Skeletal muscle satellite cell (primary cell): ENCODE results near the gene PAIP2B. TPM values are rescaled to one million over a fixed set of nuclear protein-coding genes. Genes with fewer than 3 reads are reported as not detected.

Source experiments
- H3K27me3 ChIP-seq: 2 replicates; pipeline ENCODE4 v1.7.0; 2013; ENCODE audit warnings: low read length; ENCODE audit not compliant: control insufficient read depth, insufficient read depth
- H3K36me3 ChIP-seq: 2 replicates; pipeline ENCODE4 v1.7.0; 2013; ENCODE audit warnings: mild to moderate bottlenecking, control low read depth, low read length; ENCODE audit not compliant: insufficient read depth
- H3K4me1 ChIP-seq: 2 replicates; pipeline ENCODE4 v1.7.0; 2013; ENCODE audit warnings: low read length; ENCODE audit not compliant: control insufficient read depth, insufficient read depth
- H3K4me2 ChIP-seq: 2 replicates; pipeline ENCODE4 v1.7.0; 2013; ENCODE audit warnings: mild to moderate bottlenecking, low read length
- H3K4me3 ChIP-seq: 2 replicates; pipeline ENCODE4 v1.7.0; 2013; ENCODE audit warnings: low read length
- H3K9ac ChIP-seq: 2 replicates; pipeline ENCODE4 v1.7.0; 2013; ENCODE audit warnings: mild to moderate bottlenecking, low read depth, low read length, moderate library complexity
- H3K9me3 ChIP-seq: replicated peaks from 2 replicates; pipeline ENCODE4 v1.7.0; 2013; ENCODE audit warnings: mild to moderate bottlenecking, control low read depth, low read length
- total RNA-seq: library from RNA; depleted of rRNA; stranded (reverse); fragments of >200 nt; gene quantifications from 2 replicates; pipeline ENCODE4 v1.2.3, GENCODE V29; 2012; rRNA removed

The PAIP2B gene, protein sequence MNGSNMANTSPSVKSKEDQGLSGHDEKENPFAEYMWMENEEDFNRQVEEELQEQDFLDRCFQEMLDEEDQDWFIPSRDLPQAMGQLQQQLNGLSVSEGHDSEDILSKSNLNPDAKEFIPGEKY
- total RNA-seq: 0.25 and 0.44 TPM in 2 replicates

DNA sequence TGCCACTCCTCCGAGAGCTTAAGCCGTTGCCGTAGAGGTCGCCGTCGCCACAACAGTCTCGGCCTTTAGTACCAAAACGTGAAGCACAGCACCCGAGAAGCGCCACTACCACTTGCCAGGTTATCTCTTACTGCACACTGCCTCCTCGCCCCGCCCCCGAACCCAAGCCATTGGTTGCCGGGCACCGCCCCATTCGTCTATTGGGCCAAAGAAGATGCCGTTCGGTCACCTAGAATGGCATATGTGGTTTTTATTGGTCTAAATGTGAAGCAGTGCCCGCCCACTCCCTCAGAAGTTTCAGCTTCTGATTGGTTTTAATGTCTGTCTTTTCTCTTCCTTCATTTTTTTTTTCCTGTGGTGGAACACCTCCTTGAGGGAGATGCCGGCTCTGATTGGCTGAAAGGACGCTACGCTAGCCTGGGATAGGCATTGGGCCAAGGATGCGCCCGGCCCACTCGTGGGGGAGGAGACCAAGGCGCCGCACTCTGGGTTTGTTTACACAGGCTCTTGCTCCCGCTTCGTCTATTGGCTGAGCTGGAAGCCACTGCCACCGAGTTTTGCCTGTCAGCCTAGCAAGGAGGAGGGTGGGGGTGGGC, at the start of gene PAIP2B:
TSS of gene PAIP2B (minus strand) at position 139 of the 596 bp plus-strand sequence. CDS start 24,514 bp downstream, outside the sequence.
- H3K4me3 ChIP-seq: peak within 1 kb of the TSS; percentile 71
- H3K27me3 ChIP-seq: peaks cover 32% of the 10 kb centered on the region
- H3K9me3 ChIP-seq: no peaks in the 10 kb centered on the region
- H3K36me3 ChIP-seq: no peaks in the 10 kb centered on the region
- H3K4me1 ChIP-seq: peaks cover 9% of the 10 kb centered on the region
- peak within 1 kb of the TSS; percentile 85 for H3K4me2 ChIP-seq
- no peak within 1 kb of the TSS for H3K9ac ChIP-seq

DNA sequence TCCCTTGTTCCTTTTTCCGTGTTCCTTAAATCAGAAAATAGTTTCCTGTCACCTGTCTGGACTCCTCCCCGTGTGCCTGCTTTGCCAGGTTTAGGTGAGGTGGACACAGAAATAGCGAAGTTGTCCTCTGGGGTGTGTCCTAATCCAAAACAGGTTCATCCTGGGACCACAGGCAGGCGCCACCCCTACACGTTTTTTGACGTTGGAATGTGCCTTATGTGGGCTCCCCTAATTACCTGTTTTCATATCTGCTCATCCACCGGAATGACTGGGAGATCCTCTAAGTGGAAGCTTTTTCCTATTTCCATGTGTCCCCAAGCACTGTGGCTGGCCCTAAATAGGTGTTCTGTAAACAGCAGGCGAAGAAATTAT, 49.0 kb upstream of the PAIP2B start:
- H3K4me1 ChIP-seq: peaks cover 8% of the 10 kb centered on the region
- no peaks in the 10 kb centered on the region for H3K36me3 ChIP-seq
- peaks cover 7% of the 10 kb centered on the region for H3K27me3 ChIP-seq
- peak overlapping the region; percentile 92 for H3K4me2 ChIP-seq
- no peaks in the 10 kb centered on the region for H3K9me3 ChIP-seq
- peak overlapping the region; percentile 36 for H3K9ac ChIP-seq
- H3K4me3 ChIP-seq: peak overlapping the region; percentile 74

DNA sequence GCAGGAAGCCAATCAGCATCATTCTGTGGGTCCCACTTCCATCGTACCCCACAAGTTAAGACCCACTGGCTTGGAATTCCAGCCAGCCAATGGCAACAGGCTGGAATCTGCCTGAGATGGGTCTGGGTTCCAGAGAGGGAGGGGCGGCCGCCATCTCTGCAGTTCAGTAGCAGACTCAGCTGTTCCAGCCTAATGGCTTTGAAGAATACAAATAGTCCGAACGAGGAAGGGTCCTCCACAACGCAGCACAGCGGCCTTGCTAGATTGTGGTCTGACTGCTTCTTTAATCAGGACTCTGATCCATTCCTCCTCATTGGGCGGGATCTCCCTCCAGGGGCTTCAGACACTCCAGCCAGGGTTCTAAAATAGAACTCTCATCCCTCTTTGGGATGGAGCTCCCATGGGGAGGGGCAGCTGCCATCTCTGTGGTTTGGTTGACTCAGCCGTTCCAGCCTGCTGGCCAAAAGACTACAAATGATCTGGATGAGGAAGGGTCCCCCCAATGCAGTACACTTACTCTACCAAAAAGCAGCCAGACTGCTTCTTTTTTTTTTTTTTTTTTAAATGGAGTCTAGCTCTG, 42.7 kb upstream of the PAIP2B start:
- Histone ChIP-seq H3K4me3 (no peak overlapping the region), H3K36me3 (no peaks in the 10 kb centered on the region), H3K4me1 (no peaks in the 10 kb centered on the region), H3K9ac (no peak overlapping the region), H3K27me3 (peaks cover 7% of the 10 kb centered on the region), H3K9me3 (no peaks in the 10 kb centered on the region), H3K4me2 (no peak overlapping the region)

DNA sequence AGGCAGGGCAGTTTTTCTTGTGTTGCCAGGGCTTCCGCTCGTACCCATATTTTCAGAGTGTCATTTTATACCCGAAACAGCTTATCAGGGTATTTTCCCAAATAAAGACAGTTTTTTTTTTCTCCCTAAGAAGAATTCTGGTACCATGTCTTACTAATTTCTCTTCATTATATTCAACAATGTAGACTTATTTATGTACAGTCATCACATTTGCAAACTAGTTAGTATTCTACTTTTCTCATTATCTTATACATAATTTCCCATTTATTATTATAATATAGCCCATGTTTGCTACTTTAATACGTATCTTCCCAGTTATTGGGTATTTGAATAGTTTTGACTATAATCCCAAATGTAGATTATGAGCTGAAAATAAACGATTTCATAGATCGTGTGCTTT, 36.5 kb upstream of the PAIP2B start:
- Histone ChIP-seq H3K36me3 (no peaks in the 10 kb centered on the region), H3K9ac (no peak overlapping the region), H3K9me3 (no peaks in the 10 kb centered on the region), H3K27me3 (peaks cover 17% of the 10 kb centered on the region), H3K4me2 (no peak overlapping the region), H3K4me3 (no peak overlapping the region), H3K4me1 (no peaks in the 10 kb centered on the region)

DNA sequence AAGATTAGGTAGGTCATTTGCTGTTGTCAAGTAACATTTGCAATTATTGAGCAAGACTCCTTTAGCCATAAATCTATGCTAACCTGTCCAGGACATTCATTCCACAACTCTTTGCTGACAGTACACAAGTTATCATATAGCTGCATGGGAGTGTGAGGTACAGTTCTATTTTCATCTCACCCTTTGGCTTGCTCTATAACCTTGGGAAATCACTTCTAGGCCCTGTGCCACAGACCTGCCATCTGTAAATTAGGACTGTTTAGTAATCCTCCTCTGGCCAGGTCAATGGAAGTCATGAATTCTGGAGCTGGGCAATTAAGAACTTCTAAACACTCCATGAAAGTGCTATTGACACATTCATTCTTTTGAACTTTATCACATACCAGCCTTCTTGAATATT, 34.6 kb upstream of the PAIP2B start:
- Histone ChIP-seq H3K9me3 (no peaks in the 10 kb centered on the region), H3K27me3 (peaks cover 33% of the 10 kb centered on the region), H3K9ac (no peak overlapping the region), H3K4me2 (no peak overlapping the region), H3K4me3 (no peak overlapping the region), H3K36me3 (no peaks in the 10 kb centered on the region), H3K4me1 (no peaks in the 10 kb centered on the region)

DNA sequence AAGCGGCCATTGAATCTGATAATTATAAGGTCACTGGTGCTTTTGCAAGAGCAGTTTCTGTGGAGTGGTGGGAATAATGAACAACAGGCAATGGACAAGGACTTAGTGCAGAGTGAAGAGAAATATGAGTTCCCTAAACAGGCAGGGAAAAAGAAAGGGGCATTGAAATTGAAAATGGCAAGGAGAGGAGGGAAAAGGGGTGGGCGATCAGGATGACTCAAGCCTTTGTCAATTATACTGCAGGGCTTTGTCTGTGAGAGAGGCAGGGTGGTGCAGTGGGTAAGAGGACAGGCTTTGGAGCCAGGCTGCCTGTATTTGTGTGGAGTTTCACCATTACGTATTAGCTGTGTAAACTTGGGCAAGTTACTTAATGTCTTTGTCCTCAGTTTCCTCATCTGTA, 29.5 kb upstream of the PAIP2B start:
- no peaks in the 10 kb centered on the region for H3K9me3 ChIP-seq
- H3K27me3 ChIP-seq: peaks cover 28% of the 10 kb centered on the region
- no peak overlapping the region for H3K9ac ChIP-seq
- no peak overlapping the region for H3K4me2 ChIP-seq
- H3K4me1 ChIP-seq: no peaks in the 10 kb centered on the region
- H3K4me3 ChIP-seq: no peak overlapping the region
- no peaks in the 10 kb centered on the region for H3K36me3 ChIP-seq

DNA sequence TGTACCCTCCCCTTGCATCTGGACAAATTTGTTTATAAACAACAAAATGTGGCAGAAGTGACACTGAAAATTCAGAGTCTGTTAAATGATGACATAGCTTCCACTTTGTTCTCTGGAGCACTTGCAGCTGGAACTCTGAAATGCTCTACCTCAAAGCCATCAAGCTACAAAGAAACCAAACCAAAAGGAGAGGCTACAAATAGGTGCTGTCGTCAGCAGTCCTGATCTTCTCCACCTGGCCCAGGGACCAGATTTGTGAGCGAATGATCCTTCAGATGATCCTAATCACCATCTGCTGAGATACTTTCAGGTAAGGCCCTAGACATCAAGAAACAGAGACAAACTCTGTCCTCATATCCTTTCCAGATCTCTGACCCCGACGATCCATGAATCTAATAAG, 27.9 kb upstream of the PAIP2B start:
- H3K4me2 ChIP-seq: no peak overlapping the region
- no peak overlapping the region for H3K4me3 ChIP-seq
- H3K27me3 ChIP-seq: peaks cover 28% of the 10 kb centered on the region
- no peak overlapping the region for H3K9ac ChIP-seq
- no peaks in the 10 kb centered on the region for H3K4me1 ChIP-seq
- no peaks in the 10 kb centered on the region for H3K9me3 ChIP-seq
- H3K36me3 ChIP-seq: no peaks in the 10 kb centered on the region

DNA sequence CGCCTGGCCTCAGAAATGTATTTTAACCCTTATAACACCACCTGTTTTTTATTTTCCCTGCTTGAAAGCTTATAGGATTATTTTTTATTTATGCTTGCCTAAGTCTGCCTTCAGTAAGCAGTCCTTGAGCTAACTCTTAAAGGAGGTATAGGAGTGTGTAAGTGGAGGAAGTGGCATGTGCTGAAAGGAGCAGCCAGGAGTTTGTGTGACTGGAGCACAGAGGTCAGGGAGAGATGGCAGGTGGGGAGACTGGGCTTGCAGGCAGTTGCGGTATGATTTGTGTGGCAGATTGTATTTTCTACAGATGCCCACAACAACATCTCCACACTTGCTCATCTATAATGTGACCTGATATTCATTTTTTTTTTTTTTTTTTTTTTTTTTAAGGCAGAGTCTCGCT, 27.2 kb upstream of the PAIP2B start:
- Histone ChIP-seq H3K4me2 (no peak overlapping the region), H3K4me3 (no peak overlapping the region), H3K9me3 (no peaks in the 10 kb centered on the region), H3K4me1 (no peaks in the 10 kb centered on the region), H3K36me3 (no peaks in the 10 kb centered on the region), H3K27me3 (peaks cover 24% of the 10 kb centered on the region), H3K9ac (no peak overlapping the region)

DNA sequence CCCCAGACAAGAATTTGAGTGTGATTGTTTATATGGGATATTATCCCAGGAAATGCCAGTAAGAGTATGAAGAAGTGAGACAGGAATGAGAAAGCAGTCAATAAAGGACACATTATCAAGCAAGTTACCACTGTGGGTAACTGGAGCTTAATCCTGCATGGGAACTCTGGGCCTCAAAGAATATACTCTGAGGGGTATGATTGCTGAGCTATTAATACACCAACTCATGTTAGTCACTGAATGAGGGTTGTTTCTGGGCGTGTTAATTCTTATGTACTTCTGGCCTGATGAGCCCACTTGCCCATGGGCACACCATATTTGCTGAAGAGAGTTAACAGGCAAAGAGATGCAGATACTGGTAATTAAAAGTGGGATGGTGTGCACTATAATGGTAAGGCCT, 26.6 kb upstream of the PAIP2B start:
- Histone ChIP-seq H3K4me2 (no peak overlapping the region), H3K4me1 (no peaks in the 10 kb centered on the region), H3K4me3 (no peak overlapping the region), H3K9me3 (no peaks in the 10 kb centered on the region), H3K36me3 (no peaks in the 10 kb centered on the region), H3K27me3 (peaks cover 23% of the 10 kb centered on the region), H3K9ac (no peak overlapping the region)

DNA sequence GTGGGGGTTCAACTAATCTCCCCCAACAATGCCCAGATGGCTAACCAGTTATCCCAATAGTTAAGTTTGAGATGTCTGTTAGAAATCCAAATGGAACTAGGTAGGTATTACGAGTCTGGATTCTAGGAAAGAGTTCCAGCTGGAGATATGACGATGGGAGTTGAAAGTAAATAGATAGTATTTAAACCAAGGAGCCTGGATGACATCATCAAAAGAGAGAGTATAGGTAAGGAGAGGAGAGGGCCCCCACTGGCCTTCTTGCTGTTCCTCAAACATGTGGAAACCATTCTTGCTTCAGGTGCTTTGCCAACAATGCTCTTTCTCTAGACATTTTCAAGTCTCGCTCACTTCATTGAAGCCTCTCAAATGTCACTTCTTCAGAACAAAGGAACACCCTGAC, 26.0 kb upstream of the PAIP2B start:
- Histone ChIP-seq H3K9ac (no peak overlapping the region), H3K27me3 (peaks cover 18% of the 10 kb centered on the region), H3K36me3 (no peaks in the 10 kb centered on the region), H3K4me1 (no peaks in the 10 kb centered on the region), H3K4me2 (no peak overlapping the region), H3K4me3 (no peak overlapping the region), H3K9me3 (no peaks in the 10 kb centered on the region)

DNA sequence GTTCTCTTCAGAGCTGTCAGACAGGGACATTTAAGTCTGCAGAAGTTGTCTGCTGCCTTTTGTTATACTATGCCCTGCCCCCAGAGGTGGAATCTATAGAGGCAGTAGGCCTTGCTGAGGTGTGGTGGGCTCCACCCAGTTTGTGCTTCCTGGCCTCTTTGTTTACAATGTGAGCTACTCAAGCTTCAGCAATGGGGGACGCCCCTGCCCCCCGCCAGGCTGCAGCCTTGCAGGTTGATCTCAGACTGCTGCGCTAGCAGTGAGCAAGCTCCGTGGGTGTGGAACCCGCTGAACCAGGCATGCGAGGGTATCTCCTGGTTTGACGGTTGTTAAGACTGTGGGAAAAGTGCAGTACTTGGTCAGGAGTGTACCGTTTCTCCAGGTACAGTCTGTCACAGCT, 24.0 kb upstream of the PAIP2B start:
- Histone ChIP-seq H3K27me3 (peaks cover under 1% of the 10 kb centered on the region), H3K36me3 (no peaks in the 10 kb centered on the region), H3K4me3 (no peak overlapping the region), H3K4me2 (no peak overlapping the region), H3K9ac (no peak overlapping the region), H3K4me1 (no peaks in the 10 kb centered on the region), H3K9me3 (no peaks in the 10 kb centered on the region)

DNA sequence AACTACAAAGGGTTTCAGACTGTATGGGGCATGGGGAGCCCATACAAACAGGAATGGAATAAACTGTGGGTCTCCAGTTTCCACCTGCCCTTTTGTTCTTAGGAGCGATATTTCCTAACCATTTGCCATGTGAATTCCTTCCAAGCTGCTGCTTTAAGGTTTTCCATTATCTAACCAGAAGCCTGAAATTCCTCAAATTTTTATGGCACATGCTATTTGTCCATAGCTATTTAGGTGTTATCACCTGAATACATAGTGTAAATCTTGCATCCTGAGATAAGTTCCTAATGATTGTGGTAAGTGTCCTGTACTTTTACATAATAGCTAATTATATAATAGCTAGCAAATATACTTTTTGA, 17.4 kb upstream of the PAIP2B start:
- Histone ChIP-seq H3K9me3 (no peaks in the 10 kb centered on the region), H3K4me1 (no peaks in the 10 kb centered on the region), H3K27me3 (peaks cover 42% of the 10 kb centered on the region), H3K4me2 (no peak overlapping the region), H3K4me3 (no peak overlapping the region), H3K9ac (no peak overlapping the region), H3K36me3 (no peaks in the 10 kb centered on the region)
